Liver (tissue), 9 donors: ENCODE results near the gene TP53I13. TPM values are rescaled to one million over a fixed set of nuclear protein-coding genes. Genes with fewer than 3 reads are reported as not detected.

Experiments used
- DNase-seq: peaks from one replicate; pipeline ENCODE4 v3.0.0-alpha.2; 2017; ENCODE audit warnings: low spot score
- H3K27ac ChIP-seq, 2 donors: one replicate each; pipeline ENCODE4 v1.7.0; 2013; ENCODE audit warnings: inconsistent platforms in 2 of 2, low read length in 2 of 2, control low read depth in 1 of 2, low read depth in 1 of 2, mild to moderate bottlenecking in 1 of 2
- H3K27me3 ChIP-seq, 4 donors: one replicate each; pipeline versions ENCODE4 v1.6.1 to v1.7.0; 2013; ENCODE audit warnings: low read length in 3 of 4, inconsistent platforms in 1 of 4, mild to moderate bottlenecking in 1 of 4, moderate library complexity in 1 of 4; ENCODE audit not compliant: control insufficient read depth in 4 of 4, insufficient read depth in 4 of 4
- H3K36me3 ChIP-seq, 4 donors: one replicate each; pipeline versions ENCODE4 v1.6.1 to v1.7.0; 2013; ENCODE audit warnings: low read length in 3 of 4, mild to moderate bottlenecking in 3 of 4, low read depth in 1 of 4, moderate library complexity in 1 of 4; ENCODE audit not compliant: control insufficient read depth in 4 of 4, insufficient read depth in 3 of 4
- H3K4me1 ChIP-seq, 4 donors: one replicate each; pipeline versions ENCODE4 v1.6.1 to v1.7.0; 2013; ENCODE audit warnings: low read length in 3 of 4, mild to moderate bottlenecking in 3 of 4, moderate library complexity in 1 of 4; ENCODE audit not compliant: control insufficient read depth in 4 of 4, insufficient read depth in 4 of 4
- H3K4me3 ChIP-seq, 3 donors: one replicate each; pipeline versions ENCODE4 v1.6.1 to v1.7.0; 2013; ENCODE audit warnings: low read length in 3 of 3, control low read depth in 1 of 3, low read depth in 1 of 3, mild to moderate bottlenecking in 1 of 3
- H3K9ac ChIP-seq, 2 donors: one replicate each; pipeline ENCODE4 v1.7.0; 2013; ENCODE audit warnings: low read length in 2 of 2, mild to moderate bottlenecking in 2 of 2, moderate library complexity in 2 of 2, control low read depth in 1 of 2, low read depth in 1 of 2
- H3K9me3 ChIP-seq, 4 donors: one replicate each; pipeline versions ENCODE4 v1.6.1 to v1.7.0; 2013; ENCODE audit warnings: low read length in 3 of 4; ENCODE audit not compliant: control insufficient read depth in 4 of 4
- EGR1 ChIP-seq, 2 donors: IDR thresholded peaks; 2 replicates each; pipeline ENCODE4 v1.6.1; 2016 to 2018; ENCODE audit warnings: antibody characterized with exemption in 2 of 2, low read depth in 2 of 2
- FOXA1 ChIP-seq: IDR thresholded peaks from 2 replicates; pipeline ENCODE4 v1.6.1; 2016; ENCODE audit warnings: antibody characterized with exemption
- FOXA2 ChIP-seq: IDR thresholded peaks from 2 replicates; pipeline ENCODE4 v1.6.1; 2016; ENCODE audit warnings: antibody characterized with exemption
- GABPA ChIP-seq, 2 donors: IDR thresholded peaks in 1 of 2; conservative IDR thresholded peaks in 1 of 2; 2 replicates each; pipeline ENCODE4 v1.6.1; 2016; ENCODE audit warnings: antibody characterized with exemption in 2 of 2, mild to moderate bottlenecking in 1 of 2, moderate library complexity in 1 of 2
- HNF4A ChIP-seq, 2 donors: conservative IDR thresholded peaks; 2 replicates each; pipeline ENCODE4 v1.6.1; 2016; ENCODE audit warnings: antibody characterized with exemption in 2 of 2, mild to moderate bottlenecking in 2 of 2
- NR2F2 ChIP-seq: IDR thresholded peaks from 2 replicates; pipeline ENCODE4 v1.6.1; 2016; ENCODE audit warnings: antibody characterized with exemption
- RXRA ChIP-seq, 2 donors: IDR thresholded peaks; 2 replicates each; pipeline ENCODE4 v1.6.1; 2017 to 2018; ENCODE audit warnings: antibody characterized with exemption in 2 of 2, mild to moderate bottlenecking in 1 of 2
- SP1 ChIP-seq: IDR thresholded peaks from 2 replicates; pipeline ENCODE4 v1.6.1; 2018; ENCODE audit warnings: antibody characterized with exemption, mild to moderate bottlenecking
- TAF1 ChIP-seq: conservative IDR thresholded peaks from 2 replicates; pipeline ENCODE4 v1.6.1; 2016; ENCODE audit warnings: antibody characterized with exemption, mild to moderate bottlenecking
- YY1 ChIP-seq: IDR thresholded peaks from 2 replicates; pipeline ENCODE4 v1.6.1; 2016; ENCODE audit warnings: antibody characterized with exemption, mild to moderate bottlenecking
- WGBS: extraction: QIAGEN DNeasy Blood & Tissue Kit; methylation state at CpG from one replicate; pipeline ENCODE4 v1.1.7; 2013; 5-methylcytosine and 5-hydroxymethylcytosine counted together
- polyA plus RNA-seq, 2 donors: library from polyadenylated mRNA; stranded (reverse) in 1 of 2; unstranded in 1 of 2; fragments of 200-250 nt in 1 of 2; fragments of >200 nt in 1 of 2; fragmentation: Nextera tagmentation in 1 of 2; extraction: Ambion mirVana in 1 of 2; gene quantifications; one replicate each; pipeline versions ENCODE4 v1.2.1 to v1.2.3, GENCODE V29; 2013 to 2015
- total RNA-seq, 2 donors: library from RNA; depleted of rRNA; stranded (reverse); fragments of >200 nt; gene quantifications; one replicate each; pipeline ENCODE4 v1.2.3, GENCODE V29; 2014
- TF ChIP-seq, protein P1 (sequence below): IDR thresholded peaks from 2 replicates; pipeline ENCODE4 v1.6.1; 2016; ENCODE audit warnings: antibody characterized with exemption, mild to moderate bottlenecking
- TF ChIP-seq, protein P2 (sequence below): fragments of 150-350 bp; IDR thresholded peaks from 2 replicates; pipeline ENCODE4 v1.5.1; 2017; ENCODE audit warnings: improper control_type of control experiment, low read depth, low read length; ENCODE audit not compliant: missing input control
- TF ChIP-seq, protein P3 (sequence below): IDR thresholded peaks from 2 replicates; pipeline ENCODE4 v1.6.1; 2016; ENCODE audit warnings: antibody characterized with exemption
- TF ChIP-seq, protein P4 (sequence below): IDR thresholded peaks from 2 replicates; pipeline ENCODE4 v1.6.1; 2016; ENCODE audit warnings: antibody characterized with exemption
- TF ChIP-seq, protein P5 (sequence below): IDR thresholded peaks from 2 replicates; pipeline ENCODE4 v1.6.1; 2016; ENCODE audit warnings: antibody characterized with exemption
- donor health status: healthy.
- donor health status: healthy.
- donor health status: healthy.
- donor health status: healthy.
- donor health status: healthy.

The TP53I13 gene
- total and polyA plus RNA-seq, 4 donors: 12.2 to 42.6 (median 24.5) TPM

DNA sequence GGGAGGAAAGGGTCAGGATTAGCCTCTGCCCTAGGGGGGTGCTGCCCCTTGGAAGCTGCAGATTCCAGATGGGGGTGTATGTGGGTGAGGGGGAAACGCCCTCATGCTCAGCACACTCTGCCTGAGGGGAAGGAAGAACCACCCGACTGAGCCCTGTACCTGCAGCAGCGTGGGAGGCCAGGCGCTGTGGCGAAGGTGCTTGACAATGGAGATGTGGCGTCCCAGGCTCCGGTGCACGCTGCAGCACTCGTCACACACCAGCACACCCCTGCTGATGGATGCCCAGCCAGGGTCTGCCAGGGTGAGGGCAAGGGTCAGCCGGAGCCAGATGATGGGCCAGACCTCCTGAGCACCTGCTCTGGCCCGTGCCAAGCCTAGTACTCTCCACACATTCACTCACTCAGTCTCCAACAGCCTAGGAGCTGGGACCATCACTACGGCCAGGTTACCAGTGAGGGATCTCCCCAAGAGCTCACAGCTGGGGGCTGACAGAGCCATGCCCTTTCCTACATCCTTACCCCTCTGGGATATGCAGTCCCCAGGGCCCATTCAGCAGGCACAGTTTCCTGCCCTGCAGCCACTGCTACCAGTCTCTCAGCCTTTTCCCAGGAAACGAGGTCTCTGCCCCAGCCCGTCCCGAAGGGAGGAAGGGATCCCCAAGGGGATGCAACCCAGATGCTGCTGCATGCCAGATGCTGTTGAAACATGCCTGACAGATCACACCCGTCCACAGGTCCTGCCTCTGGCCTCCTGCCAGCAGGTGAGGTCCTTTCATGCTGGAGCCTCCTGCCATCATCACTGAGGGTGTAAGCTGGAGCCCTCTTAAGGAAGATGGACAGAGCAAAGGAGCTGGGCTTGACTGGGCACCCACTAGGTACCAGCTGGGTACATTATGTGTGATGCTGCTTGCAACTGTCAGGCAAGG is 15.1 kb downstream of the TP53I13 start:
- H3K36me3 ChIP-seq: peaks cover 0 to 5% (median 1%) of the 10 kb centered on the region in 4 donors
- WGBS: 94% methylated on average over 16 of the region's 16 CpGs
- no peak overlapping the region for H3K4me3 ChIP-seq
- H3K27me3 ChIP-seq: no peaks in the 10 kb centered on the region
- H3K27ac ChIP-seq: no peak overlapping the region
- DNase-seq: no peak
- no peak for TF ChIP-seq TAF1
- TF ChIP-seq, protein P1, sequence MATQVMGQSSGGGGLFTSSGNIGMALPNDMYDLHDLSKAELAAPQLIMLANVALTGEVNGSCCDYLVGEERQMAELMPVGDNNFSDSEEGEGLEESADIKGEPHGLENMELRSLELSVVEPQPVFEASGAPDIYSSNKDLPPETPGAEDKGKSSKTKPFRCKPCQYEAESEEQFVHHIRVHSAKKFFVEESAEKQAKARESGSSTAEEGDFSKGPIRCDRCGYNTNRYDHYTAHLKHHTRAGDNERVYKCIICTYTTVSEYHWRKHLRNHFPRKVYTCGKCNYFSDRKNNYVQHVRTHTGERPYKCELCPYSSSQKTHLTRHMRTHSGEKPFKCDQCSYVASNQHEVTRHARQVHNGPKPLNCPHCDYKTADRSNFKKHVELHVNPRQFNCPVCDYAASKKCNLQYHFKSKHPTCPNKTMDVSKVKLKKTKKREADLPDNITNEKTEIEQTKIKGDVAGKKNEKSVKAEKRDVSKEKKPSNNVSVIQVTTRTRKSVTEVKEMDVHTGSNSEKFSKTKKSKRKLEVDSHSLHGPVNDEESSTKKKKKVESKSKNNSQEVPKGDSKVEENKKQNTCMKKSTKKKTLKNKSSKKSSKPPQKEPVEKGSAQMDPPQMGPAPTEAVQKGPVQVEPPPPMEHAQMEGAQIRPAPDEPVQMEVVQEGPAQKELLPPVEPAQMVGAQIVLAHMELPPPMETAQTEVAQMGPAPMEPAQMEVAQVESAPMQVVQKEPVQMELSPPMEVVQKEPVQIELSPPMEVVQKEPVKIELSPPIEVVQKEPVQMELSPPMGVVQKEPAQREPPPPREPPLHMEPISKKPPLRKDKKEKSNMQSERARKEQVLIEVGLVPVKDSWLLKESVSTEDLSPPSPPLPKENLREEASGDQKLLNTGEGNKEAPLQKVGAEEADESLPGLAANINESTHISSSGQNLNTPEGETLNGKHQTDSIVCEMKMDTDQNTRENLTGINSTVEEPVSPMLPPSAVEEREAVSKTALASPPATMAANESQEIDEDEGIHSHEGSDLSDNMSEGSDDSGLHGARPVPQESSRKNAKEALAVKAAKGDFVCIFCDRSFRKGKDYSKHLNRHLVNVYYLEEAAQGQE: no peak
- no peak for TF ChIP-seq SP1
- TF ChIP-seq FOXA1: no peak
- TF ChIP-seq, protein P2, sequence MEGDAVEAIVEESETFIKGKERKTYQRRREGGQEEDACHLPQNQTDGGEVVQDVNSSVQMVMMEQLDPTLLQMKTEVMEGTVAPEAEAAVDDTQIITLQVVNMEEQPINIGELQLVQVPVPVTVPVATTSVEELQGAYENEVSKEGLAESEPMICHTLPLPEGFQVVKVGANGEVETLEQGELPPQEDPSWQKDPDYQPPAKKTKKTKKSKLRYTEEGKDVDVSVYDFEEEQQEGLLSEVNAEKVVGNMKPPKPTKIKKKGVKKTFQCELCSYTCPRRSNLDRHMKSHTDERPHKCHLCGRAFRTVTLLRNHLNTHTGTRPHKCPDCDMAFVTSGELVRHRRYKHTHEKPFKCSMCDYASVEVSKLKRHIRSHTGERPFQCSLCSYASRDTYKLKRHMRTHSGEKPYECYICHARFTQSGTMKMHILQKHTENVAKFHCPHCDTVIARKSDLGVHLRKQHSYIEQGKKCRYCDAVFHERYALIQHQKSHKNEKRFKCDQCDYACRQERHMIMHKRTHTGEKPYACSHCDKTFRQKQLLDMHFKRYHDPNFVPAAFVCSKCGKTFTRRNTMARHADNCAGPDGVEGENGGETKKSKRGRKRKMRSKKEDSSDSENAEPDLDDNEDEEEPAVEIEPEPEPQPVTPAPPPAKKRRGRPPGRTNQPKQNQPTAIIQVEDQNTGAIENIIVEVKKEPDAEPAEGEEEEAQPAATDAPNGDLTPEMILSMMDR: no peak
- TF ChIP-seq EGR1 (IDR thresholded peaks at IDR 0.05; ENCODE audit: low read depth in 2 of 2): no peak
- TF ChIP-seq NR2F2: no peak
- no peak for TF ChIP-seq GABPA (IDR thresholded peaks at IDR 0.05 in 1 of 2, conservative IDR thresholded peaks at IDR 0.05 in 1 of 2)
- TF ChIP-seq FOXA2: no peak
- TF ChIP-seq, protein P3, sequence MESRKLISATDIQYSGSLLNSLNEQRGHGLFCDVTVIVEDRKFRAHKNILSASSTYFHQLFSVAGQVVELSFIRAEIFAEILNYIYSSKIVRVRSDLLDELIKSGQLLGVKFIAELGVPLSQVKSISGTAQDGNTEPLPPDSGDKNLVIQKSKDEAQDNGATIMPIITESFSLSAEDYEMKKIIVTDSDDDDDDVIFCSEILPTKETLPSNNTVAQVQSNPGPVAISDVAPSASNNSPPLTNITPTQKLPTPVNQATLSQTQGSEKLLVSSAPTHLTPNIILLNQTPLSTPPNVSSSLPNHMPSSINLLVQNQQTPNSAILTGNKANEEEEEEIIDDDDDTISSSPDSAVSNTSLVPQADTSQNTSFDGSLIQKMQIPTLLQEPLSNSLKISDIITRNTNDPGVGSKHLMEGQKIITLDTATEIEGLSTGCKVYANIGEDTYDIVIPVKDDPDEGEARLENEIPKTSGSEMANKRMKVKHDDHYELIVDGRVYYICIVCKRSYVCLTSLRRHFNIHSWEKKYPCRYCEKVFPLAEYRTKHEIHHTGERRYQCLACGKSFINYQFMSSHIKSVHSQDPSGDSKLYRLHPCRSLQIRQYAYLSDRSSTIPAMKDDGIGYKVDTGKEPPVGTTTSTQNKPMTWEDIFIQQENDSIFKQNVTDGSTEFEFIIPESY: no peak
- TF ChIP-seq HNF4A (conservative IDR thresholded peaks at IDR 0.05): no peak
- TF ChIP-seq, protein P4, sequence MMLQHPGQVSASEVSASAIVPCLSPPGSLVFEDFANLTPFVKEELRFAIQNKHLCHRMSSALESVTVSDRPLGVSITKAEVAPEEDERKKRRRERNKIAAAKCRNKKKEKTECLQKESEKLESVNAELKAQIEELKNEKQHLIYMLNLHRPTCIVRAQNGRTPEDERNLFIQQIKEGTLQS: no peak
- no peak for TF ChIP-seq RXRA (IDR thresholded peaks at IDR 0.05)
- TF ChIP-seq YY1: no peak
- TF ChIP-seq, protein P5, sequence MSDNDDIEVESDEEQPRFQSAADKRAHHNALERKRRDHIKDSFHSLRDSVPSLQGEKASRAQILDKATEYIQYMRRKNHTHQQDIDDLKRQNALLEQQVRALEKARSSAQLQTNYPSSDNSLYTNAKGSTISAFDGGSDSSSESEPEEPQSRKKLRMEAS: no peak
- no peaks in the 10 kb centered on the region for H3K9me3 ChIP-seq
- H3K4me1 ChIP-seq: peaks cover 0 to 15% (median 11%) of the 10 kb centered on the region in 4 donors
- H3K9ac ChIP-seq: no peak overlapping the region
